Testis (tissue), 3 donors: ENCODE data around the gene TTL. TPM values are rescaled to one million over a fixed set of nuclear protein-coding genes. Genes with fewer than 3 reads are reported as not detected.

Experiments
- DNase-seq: peaks from one replicate; pipeline ENCODE4 v3.0.0-alpha.2; 2019
- H3K27ac ChIP-seq, 2 donors: fragments of 200-600 bp; sonication (generic); one replicate each; pipeline ENCODE4 v1.5.1; 2019
- H3K27me3 ChIP-seq: fragments of 200-600 bp; sonication (generic); one replicate; pipeline ENCODE4 v1.5.1; 2019
- H3K36me3 ChIP-seq: fragments of 200-600 bp; sonication (generic); one replicate; pipeline ENCODE4 v1.5.1; 2017; ENCODE audit warnings: low read depth; ENCODE audit errors: missing control alignments
- H3K4me1 ChIP-seq: fragments of 200-600 bp; sonication (generic); one replicate; pipeline ENCODE4 v1.5.1; 2019
- H3K4me3 ChIP-seq, 2 donors: fragments of 200-600 bp; sonication (generic); one replicate each; pipeline ENCODE4 v1.5.1; 2017 to 2019
- H3K9me3 ChIP-seq: fragments of 200-600 bp; sonication (generic); one replicate; pipeline ENCODE4 v1.5.1; 2017
- CTCF ChIP-seq, 3 experiments: fragments of 450-650 bp in 2 of 3; fragments of 200-600 bp in 1 of 3; sonication (generic) in 1 of 3; IDR thresholded peaks; one replicate each; pipeline ENCODE4 v1.5.1; 2016 to 2019; ENCODE audit warnings: antibody characterized with exemption in 3 of 3, mild to moderate bottlenecking in 2 of 3, moderate library complexity in 1 of 3
- POLR2A ChIP-seq: fragments of 450-650 bp; IDR thresholded peaks from one replicate; pipeline ENCODE4 v1.6.1; 2017; ENCODE audit warnings: antibody characterized with exemption, mild to moderate bottlenecking, moderate library complexity
- WGBS, 2 donors: methylation state at CpG; one replicate each; pipeline ENCODE4 v1.1.5; 2018; 5-methylcytosine and 5-hydroxymethylcytosine counted together
- intact Hi-C: fragments of 100-400 bp; cut with DNase I; formaldehyde crosslinking; loops from one replicate; pipeline ENCODE4 v1.15.1; 2023; ENCODE audit warnings: low total_unique reads
- polyA plus RNA-seq: library from polyadenylated mRNA; stranded (reverse); fragments of 350-450 nt; fragmentation: Illumina TruSeq; extraction: RNeasy Lipid Tissue Mini Kit (QIAGEN cat#74804); gene quantifications from one replicate; pipeline ENCODE4 v1.2.3, GENCODE V29; 2014; ENCODE audit warnings: low read depth, low replicate concordance; ENCODE audit not compliant: insufficient read depth
- total RNA-seq, 2 donors: library from RNA; depleted of rRNA; stranded (reverse); fragments of >200 nt; gene quantifications; one replicate each; pipeline ENCODE4 v1.2.3, GENCODE V29; 2016

Gene TTL
- total and polyA plus RNA-seq, 3 donors from 2014 or later: 11.4 to 14.3 (median 12.2) TPM

- H3K9me3 ChIP-seq: no peaks in the 10 kb centered on the region
- H3K27ac ChIP-seq: no peak overlapping the region
- intact Hi-C loops: no loop called here
- no peak overlapping the region for H3K4me3 ChIP-seq
- TF ChIP-seq POLR2A: no peak
- no peak for TF ChIP-seq CTCF (IDR thresholded peaks at IDR 0.05)
- H3K27me3 ChIP-seq: no peaks in the 10 kb centered on the region
- no peak for DNase-seq
- H3K36me3 ChIP-seq: no peaks in the 10 kb centered on the region
- peaks cover under 1% of the 10 kb centered on the region for H3K4me1 ChIP-seq
- 89 to 94% methylated on average over 6 of the region's 6 CpGs for WGBS, 2 donors
These were observed 3.9 kb downstream of the TTL start for GRCh38 chr2:112485849-112486248.

- Histone ChIP-seq H3K9me3 (no peaks in the 10 kb centered on the region), H3K27me3 (no peaks in the 10 kb centered on the region), H3K36me3 (no peaks in the 10 kb centered on the region), H3K4me3 (no peak overlapping the region), H3K4me1 (no peaks in the 10 kb centered on the region), H3K27ac (no peak overlapping the region)
- no peak for DNase-seq
- TF ChIP-seq POLR2A (no peak), CTCF (IDR thresholded peaks at IDR 0.05) (no peak)
- 88 to 91% methylated on average over 5 of the region's 5 CpGs for WGBS, 2 donors
- intact Hi-C loops: no loop called here
These were observed 4.9 kb downstream of the TTL start for GRCh38 chr2:112486895-112487294.

GRCh38 chr2:112487444-112487961 lies 5.5 kb downstream of the TTL start:
- Histone ChIP-seq H3K4me3 (no peak overlapping the region), H3K9me3 (no peaks in the 10 kb centered on the region), H3K4me1 (no peaks in the 10 kb centered on the region), H3K27ac (no peak overlapping the region), H3K27me3 (no peaks in the 10 kb centered on the region), H3K36me3 (no peaks in the 10 kb centered on the region)
- TF ChIP-seq CTCF (IDR thresholded peaks at IDR 0.05) (no peak), POLR2A (no peak)
- no peak for DNase-seq
- 78 to 79% methylated on average over 4 of the region's 4 CpGs for WGBS, 2 donors
- intact Hi-C loops: no loop called here

- Histone ChIP-seq H3K36me3 (no peaks in the 10 kb centered on the region), H3K4me1 (no peaks in the 10 kb centered on the region), H3K27ac (no peak overlapping the region), H3K9me3 (no peaks in the 10 kb centered on the region), H3K4me3 (no peak overlapping the region), H3K27me3 (no peaks in the 10 kb centered on the region)
- intact Hi-C loops: no loop called here
- 85% methylated on average over 6 of the region's 6 CpGs for WGBS, 2 donors
- TF ChIP-seq POLR2A: no peak
- TF ChIP-seq CTCF (IDR thresholded peaks at IDR 0.05): no peak
- DNase-seq: no peak
These were observed 6.2 kb downstream of the TTL start for GRCh38 chr2:112488201-112488600.

GRCh38 chr2:112491946-112492345 lies 10.0 kb downstream of the TTL start:
- TF ChIP-seq POLR2A (no peak), CTCF (IDR thresholded peaks at IDR 0.05) (no peak)
- Histone ChIP-seq H3K4me1 (no peaks in the 10 kb centered on the region), H3K4me3 (no peak overlapping the region), H3K9me3 (no peaks in the 10 kb centered on the region), H3K27me3 (no peaks in the 10 kb centered on the region), H3K27ac (no peak overlapping the region), H3K36me3 (no peaks in the 10 kb centered on the region)
- 96% methylated on average over 5 of the region's 5 CpGs for WGBS, 2 donors
- no peak for DNase-seq
- intact Hi-C loops: no loop called here
